HG03045 (cell line): ENCODE measurements around the gene CMKLR1.
A peak's percentile ranks its signal among the peaks of the same experiment; 100 is the strongest.

Experiments
- ATAC-seq: cut with Tn5 transposase; IDR thresholded peaks from one replicate; pipeline ENCODE4 v1.9.1; 2021; ENCODE audit warnings: mild to moderate bottlenecking, moderate library complexity; ENCODE audit not compliant: unreplicated experiment

Gene CMKLR1

DNA sequence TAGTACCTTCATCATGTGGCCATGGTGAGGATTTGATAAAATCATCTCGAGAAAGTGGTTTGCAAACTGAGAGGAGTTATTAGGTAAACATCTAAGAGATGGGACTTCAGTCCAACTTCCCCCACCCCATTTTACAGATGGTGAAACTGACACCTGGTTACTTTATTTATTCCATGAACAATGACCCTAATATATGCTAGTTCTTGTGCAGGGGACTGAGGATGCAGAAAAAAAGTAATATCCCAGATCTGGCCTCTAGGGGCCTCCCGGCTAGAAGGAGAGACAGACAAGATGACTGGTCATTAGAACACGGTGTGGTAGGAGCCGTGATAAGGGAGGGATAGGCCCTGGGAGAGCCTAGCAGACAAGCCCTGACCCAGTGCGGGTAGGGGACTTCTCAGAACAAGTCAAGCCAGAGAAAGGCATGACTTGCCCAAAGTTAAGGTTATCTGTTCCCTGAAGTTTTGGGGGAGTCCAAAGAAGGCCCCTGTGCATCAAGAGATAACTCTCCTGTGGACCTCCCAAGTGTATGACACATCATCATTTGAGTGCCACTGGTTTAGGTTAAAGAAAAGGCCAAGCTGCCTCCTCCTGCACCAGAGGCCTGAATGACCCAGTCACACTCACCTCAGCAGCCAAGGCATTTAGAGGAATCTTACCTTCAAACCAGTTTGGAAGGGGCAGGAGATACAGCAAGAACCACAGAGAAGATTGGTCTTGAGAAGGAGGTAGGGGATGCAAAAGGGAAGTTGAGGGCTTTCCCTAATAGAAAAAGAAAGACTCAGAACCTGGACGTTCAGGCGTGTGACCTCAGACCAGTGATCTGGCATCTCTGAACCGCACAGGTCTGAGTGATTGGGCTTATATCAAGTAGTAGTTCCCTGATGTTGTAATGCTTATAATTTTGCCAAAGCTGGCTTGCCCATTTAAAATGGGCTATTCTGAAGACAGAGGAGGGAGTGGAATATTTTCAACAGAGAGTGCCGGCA is 1.6 kb downstream of the CMKLR1 start:
- no peak for ATAC-seq

DNA sequence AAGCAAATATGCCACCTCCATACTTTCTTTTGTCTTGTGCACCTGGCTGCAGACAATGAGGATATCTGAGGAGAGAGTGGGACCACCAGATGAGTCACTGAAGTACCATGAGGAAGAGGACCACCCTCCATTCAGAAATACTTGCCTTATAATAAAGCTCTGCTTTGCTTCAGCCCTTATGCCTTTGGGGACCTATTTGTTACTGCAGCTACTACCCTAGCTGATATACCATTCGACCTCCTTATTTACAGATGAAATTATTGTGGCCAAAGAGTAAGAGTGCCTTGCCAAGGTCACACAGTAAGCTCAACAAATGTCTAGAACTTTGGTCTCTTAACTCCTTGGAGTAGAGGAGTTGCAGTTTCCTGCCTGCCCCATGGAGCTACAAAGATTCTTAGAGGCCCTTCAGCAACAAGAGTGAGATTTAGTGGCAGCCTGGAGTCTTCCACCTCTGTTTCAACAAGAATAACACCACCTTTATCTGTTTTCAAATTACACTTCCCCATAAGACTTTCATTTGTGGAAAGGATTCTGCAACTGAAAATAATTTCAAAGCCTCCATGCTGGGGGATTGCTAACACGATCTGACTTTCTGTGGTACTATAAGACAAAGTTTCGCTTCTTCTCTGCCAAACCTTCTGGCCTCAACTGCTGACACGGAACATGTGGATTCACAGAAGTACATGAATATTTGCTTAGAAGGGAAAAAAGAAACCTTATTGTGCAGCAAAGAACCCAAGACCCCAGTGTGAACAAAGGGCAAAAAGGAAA is 3.6 kb downstream of the CMKLR1 start:
- ATAC-seq = peak; percentile 40

DNA sequence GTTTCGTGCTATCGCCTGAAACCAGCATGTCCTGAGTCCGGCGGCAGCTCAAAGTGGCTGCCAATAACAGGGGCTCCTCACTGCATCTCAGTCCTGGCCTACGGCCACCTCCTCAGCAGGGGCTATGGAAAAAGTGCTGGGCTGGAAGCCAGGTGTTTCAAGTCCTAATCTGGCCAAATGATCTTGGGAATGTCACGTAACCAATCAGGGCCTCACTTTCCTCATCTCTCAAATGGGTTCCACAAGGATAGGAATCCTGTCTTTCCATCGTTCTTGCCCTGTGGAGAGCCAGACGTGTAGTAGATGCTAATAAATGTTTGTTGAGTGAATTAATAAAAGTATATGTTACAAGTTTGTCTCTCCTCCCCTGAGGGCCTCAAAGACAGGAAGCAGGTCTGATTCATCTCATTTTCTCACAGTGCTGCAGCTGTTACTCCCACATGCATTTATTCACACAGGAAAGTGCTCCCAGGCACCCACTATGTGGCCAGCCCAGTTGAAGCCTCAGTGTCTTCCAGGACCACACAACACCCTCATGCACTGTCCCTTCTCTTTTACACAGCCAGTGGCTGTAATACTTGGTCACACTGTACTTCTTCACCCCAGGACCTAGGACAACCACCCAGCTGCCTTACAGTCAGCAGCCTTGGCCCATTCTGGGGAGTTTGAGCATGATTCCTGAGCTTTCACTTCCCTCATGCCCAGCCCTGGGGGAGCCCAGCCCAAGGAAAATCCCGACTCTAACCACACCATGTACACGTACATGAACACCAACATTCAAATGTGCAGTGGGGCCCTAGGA is 5.0 kb downstream of the CMKLR1 start:
- peak; percentile 43 for ATAC-seq

DNA sequence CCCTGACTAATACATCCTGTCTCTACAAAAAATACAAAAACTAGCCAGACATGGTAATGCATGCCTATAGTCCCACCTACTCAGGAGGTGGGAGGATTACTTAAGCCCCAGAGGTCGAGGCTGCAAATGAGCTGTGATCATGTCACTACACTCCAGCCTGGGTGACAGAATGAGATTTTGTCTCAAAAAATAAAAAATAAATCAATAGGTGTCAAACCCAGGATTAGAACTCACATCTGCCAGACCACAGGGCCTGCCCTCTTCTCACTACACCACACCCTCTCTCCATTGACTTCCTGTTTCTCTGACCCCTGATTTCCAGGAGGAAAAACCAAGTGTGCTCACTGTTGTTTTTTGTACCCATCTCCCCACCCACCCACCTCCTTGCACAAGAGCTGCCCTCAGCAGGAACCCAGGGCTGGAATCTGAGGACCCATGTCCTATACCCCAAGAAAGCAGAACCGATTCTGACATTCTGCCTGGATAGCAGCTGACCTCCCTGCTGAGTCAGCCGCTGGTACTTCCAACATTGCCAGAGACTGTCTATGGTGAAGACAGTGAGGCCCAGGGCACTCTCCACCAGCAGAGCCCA is 6.2 kb downstream of the CMKLR1 start:
- no peak for ATAC-seq

DNA sequence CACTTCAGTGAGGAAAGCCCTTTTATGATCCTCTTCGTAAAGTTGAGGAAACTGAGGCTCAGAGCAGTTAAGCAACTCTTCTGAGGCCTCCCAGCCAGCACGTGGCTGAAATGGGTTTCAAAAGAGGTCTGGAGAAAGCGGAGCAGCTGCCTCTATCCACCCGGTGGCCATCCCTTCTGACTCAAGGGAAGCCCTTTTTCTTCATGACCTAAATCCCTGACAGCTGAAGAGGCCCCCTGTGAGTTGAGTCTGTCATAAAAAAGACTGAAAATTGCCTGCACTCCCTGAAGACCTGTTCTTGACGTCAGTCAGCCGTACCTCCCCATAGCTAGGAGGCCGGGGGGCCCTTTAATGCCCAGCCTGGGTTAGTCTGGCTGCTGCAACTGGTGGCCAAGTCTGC is 10.7 kb downstream of the CMKLR1 start:
- ATAC-seq = no peak

- ATAC-seq = no peak
These were observed 11.3 kb downstream of the CMKLR1 start for GRCh38 chr12:108327621-108328344.

GRCh38 chr12:108326254-108326750 is 12.8 kb downstream of the CMKLR1 start:
- ATAC-seq = no peak

GRCh38 chr12:108325549-108325948 is 13.6 kb downstream of the CMKLR1 start:
- no peak for ATAC-seq

DNA sequence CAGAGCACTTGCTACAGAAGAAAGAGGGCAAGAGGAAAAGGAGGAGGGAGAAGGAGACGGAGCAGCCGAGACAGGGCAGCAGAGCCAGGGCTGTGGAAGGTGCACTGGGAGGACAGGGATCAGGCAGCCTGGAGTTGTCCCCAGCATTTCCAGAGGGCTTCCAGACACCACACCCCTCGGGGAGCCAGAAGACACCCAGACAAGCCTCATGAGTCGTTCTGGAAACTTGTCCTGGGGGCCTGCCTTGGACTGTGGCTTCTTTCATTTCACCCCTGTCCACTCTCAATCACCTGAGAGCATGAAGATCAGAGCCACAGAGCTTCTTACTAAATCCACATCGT is 14.1 kb downstream of the CMKLR1 start:
- no peak for ATAC-seq

DNA sequence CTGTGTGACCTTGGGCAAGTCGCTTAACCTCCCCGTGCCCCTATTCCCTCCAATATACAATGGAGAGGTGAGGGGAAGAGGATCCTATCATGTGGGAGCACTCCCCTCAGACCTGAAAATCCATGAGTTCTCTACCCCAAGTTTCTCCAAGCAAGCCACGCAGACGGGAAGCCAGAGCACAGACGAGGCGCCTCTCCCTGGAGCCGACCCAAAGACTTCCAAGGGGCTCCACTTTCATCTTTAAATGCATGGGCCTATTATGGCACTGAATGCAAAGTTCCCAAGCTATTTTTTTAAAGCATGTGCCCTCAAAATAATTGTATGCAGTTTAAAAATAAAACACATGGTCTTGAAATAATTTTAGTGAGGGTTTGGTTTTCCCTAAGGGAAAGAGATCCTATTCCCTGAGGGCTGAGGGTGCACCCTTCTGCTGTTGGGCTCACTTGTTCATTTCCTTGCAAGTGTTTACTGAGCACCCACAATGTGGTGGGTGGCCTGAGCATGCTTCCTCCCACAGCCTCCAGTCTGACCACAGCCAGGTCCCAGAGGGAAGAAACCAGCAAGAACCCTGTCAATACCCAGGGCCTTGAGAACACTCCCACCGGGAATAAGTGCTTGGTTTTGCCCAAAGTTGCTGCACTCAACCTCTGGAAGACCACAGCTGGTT is 14.6 kb downstream of the CMKLR1 start:
- no peak for ATAC-seq

- ATAC-seq = no peak
These were observed 15.5 kb downstream of the CMKLR1 start for GRCh38 chr12:108323581-108323980.

- ATAC-seq = no peak
These were observed 16.1 kb downstream of the CMKLR1 start for GRCh38 chr12:108322998-108323397.

- no peak for ATAC-seq
These were observed 17.4 kb downstream of the CMKLR1 start for GRCh38 chr12:108321688-108322087.

- ATAC-seq = no peak
These were observed 18.4 kb downstream of the CMKLR1 start for GRCh38 chr12:108320507-108321293.

DNA sequence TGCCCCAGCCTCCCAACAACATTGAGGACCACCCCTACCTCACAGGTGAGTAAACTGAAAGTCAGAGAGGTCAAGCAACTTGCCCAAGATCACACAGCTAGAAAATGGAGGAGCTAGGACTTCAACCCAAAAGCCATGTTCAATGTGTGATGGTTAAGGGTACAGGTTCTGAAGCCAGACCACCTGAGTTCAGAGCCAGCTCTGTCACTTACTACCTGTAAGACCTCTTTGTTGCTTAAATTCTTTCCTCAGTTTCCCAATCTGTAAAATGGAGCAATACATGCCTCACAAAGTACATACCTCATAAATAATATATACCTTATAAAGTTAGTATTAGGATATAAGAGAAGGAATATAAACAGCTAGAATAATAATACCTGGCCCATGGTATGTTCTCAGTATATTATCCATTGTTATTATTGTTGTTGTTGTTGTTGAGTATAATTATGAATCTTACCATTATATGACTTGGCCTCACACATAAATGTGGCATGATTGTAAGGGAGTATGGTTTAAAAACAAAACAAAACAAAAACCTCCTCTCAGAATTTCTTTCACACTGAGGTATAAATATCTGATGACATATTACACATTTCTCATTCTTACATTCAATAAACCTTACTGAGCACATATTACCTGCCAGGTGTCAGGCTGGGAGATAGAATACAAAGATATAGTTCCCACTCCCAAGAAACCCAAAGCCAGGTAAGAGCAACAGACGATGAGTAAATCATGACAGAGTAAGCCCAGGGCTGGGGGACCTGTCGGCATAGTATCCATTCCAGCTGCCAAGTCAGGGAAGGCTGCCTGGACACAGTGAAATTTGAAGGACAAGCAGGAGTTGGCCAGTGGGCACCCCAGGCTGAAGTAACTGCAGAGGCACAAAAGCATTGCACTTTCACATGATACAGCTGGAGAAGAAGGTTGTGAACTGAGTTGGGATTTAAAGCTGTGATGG is 19.6 kb downstream of the CMKLR1 start:
- ATAC-seq = no peak

GRCh38 chr12:108318472-108319275 is 20.4 kb downstream of the CMKLR1 start:
- ATAC-seq = no peak
